Glomerular endothelial cell (primary cell): ENCODE measurements around the gene HGS. TPM values are rescaled to one million over a fixed set of nuclear protein-coding genes. Genes with fewer than 3 reads are reported as not detected.

Source experiments
- DNase-seq: peaks from one replicate; pipeline ENCODE4 v3.0.0-alpha.2; 2011; ENCODE audit warnings: low read depth, low spot score; ENCODE audit errors: extremely low read depth
- total RNA-seq: library from RNA; depleted of rRNA; stranded (reverse); fragments of >200 nt; gene quantifications from 2 replicates; pipeline ENCODE4 v1.2.3, GENCODE V29; 2015

The HGS gene
- total RNA-seq, 1 donor from 2014 or later: 145 TPM

DNA sequence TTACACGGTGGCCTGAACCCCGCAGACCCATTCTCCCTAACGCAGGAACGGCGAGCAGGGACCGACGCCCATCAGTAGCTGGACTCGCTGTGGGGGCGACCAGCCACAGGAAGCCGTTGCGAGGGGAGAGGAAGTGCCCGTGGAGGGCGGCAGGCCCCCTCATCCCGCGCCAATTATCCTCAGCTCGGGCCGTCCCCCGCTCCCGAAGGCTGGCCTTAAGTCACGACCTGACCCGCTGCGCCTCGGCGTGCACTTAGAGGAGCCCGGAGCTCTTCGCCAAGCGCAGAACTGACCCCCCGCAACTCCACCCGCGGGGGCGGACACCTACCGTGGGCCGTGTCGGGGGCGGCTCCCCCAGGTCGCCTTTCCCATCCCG is 615 bp upstream of the HGS start:
- no peak for DNase-seq

DNA sequence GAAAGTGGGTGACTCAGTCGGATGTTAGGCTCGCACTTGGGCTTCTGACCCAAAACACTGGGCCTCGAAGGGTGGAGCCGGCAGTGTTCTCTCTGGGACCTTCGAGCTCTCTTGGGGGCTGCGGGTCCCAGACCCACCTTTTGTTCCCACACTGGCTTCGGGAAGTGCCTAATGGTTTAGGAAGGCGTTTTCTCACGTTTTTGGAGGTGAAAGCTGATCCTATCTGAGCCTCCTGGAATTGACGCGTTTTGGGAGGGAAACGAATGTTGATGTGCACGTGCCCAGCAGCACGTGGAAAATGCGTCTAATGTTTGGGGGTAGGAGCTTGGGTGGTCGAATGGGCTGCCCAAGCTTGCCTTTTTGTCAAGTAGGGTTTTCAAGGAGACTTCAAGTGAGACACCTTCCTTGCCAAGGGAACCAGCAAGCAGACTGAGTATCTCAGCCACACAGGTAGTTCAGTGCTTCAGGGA is 666 bp downstream of the HGS start:
- no peak for DNase-seq

DNA sequence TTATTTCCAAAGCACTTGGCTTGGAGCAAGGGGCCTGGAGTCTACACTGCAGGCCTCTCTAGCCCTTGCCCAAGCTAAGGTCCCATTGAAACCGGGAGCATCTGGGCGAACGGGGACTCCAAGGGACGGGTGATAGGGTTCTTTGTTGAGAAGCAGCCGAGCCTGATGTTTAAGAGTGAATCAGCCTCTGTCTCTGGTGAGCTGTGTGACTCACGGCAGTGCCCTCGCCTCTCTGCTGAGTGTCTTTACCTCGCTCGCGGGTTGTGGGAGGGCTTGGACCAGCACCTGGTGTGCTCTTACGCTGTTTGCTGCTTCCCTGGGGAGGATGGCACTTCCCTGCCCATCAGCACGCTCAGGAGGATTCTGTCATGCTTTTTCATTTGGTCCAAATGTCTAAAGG is 1.3 kb downstream of the HGS start:
- DNase-seq: no peak

DNA sequence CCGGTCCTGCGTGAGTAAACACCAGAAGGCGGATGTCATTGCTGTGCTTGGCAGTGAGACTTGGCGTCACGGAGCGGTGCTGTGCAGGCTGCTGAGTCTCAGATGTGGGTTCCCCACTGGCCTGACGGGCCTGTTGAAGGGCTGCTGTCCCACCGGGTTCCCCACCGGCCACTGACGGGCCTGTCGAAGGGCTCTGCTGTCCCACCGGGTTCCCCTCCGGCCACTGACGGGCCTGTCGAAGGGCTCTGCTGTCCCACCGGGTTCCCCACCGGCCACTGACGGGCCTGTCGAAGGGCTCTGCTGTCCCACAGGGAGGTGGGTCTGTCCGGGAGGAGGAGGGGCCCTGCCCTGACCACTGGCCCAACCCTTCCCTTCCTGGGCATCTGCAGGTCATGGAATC is 2.8 kb downstream of the HGS start:
- no peak for DNase-seq

DNA sequence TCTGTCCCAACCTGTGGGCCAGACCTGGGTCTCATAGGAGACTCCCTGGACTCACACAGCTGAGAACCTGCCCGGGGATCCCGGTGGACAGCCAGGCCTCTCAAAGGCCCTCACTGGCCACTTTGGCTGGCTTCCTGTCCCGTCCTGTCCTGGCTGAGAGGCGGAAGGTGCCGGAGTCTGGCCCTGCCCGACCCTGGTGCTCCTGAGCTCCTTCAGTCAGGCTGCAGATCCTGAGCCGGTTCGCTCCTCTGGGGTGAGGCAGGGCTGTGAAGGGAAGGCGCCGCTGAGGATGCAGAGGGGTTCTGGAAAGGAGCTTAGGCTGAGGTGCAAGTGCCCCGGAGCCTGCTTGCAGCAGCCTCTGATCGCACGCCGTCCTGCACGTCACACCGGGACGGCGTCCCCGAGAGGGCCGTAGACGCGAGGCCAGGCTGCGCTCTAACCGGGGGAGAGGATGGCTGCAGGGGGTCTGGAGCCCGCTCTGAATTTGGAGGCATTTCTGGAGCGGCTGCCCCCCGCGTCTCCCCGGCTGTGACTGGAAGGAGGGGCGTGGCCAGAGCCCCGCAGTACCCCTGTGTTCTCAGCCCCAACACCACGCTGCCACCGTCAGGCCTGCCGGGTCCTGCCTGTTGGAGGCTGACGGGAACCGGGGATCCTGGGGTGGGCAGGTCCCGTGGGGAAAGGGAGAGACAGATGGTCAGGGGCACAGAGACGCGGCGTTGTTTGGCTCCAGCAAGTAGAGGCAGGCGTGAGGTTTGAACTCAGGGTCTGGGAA is 4.1 kb downstream of the HGS start:
- no peak for DNase-seq

DNA sequence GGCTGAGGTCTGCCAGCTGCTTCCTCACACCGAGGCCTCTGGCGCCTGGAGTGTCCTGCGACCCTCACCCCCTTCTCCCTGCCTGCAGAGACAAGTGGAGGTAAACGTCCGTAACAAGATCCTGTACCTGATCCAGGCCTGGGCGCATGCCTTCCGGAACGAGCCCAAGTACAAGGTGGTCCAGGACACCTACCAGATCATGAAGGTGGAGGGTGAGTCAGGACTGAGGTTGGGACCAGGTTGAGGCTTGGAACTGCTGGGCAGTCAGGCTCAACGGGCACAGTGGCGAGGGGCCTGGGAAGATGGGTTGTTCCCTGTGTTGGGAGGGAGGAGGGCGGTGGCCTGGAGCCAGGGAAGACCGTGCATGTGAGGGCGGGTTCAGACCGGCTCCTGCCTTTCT is 4.8 kb downstream of the HGS start:
- no peak for DNase-seq

DNA sequence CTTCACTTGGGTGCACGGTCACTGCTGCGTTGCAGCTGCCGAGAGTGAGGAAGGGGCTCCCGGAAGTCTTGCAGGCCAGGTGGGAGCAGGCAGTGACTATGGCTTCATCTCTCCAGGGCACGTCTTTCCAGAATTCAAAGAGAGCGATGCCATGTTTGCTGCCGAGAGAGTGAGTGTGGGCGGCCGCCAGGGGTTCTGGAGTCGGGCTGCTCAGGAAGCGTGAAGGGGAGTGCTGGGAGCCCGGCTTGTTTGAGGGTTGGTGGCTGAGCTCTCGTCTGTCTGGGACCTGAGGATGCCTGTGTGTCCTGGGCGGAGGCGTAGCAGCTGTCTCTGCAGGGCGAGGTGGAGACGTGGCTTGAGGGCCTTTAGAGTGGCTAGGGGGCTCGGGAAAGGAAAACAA is 6.3 kb downstream of the HGS start:
- no peak for DNase-seq

DNA sequence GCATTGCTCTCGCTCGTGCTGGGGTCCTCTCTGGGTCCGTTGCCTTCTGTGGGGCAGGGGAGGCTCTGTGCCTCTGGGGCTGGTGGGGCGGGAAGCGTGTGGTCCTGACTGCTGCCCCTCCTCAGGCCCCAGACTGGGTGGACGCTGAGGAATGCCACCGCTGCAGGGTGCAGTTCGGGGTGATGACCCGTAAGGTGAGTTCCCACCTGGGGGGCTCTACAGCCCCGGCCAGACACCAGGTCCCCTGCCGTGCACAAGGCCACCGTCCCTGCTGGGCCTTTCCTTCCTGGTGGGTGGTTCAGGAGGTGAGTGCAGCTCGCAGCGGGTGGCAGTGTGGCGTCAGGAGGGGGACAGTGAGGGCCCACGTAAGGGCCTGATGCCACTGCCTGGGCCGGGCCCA is 6.7 kb downstream of the HGS start:
- no peak for DNase-seq

DNA sequence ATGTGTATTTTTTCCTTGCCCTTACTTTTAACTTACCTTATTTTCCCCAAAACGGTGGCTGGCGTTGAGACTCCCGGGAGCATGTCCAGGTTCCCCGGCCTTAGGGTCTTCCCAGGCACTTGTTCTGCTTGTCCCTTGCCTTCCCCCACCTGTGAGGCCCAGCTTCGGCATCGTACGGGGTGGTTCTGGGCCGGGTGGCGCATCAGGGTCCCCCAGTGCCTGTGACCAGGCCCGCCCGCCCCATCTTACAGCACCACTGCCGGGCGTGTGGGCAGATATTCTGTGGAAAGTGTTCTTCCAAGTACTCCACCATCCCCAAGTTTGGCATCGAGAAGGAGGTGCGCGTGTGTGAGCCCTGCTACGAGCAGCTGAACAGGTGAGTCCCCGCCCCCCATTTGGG is 7.4 kb downstream of the HGS start:
- no peak for DNase-seq

DNA sequence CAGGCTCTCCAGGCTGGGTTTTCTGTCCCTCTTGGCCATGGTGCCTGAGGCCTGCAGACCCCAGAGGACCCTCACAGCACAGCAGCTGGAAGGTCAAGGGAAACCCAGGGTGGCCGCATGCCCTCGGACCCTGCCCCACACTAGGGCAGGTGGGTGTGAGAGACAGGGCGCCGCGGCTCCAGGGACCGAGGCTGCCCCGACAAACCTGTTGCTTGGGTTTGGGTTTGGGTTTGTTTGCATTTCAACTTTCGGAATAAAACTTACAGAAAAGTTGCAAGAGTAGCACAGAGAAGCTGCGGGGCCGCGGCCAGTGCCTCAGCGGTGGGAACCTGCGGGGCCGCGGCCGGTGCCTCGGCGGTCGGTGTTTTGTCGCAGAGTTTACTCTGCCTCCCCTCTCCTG is 7.8 kb downstream of the HGS start:
- DNase-seq: no peak

DNA sequence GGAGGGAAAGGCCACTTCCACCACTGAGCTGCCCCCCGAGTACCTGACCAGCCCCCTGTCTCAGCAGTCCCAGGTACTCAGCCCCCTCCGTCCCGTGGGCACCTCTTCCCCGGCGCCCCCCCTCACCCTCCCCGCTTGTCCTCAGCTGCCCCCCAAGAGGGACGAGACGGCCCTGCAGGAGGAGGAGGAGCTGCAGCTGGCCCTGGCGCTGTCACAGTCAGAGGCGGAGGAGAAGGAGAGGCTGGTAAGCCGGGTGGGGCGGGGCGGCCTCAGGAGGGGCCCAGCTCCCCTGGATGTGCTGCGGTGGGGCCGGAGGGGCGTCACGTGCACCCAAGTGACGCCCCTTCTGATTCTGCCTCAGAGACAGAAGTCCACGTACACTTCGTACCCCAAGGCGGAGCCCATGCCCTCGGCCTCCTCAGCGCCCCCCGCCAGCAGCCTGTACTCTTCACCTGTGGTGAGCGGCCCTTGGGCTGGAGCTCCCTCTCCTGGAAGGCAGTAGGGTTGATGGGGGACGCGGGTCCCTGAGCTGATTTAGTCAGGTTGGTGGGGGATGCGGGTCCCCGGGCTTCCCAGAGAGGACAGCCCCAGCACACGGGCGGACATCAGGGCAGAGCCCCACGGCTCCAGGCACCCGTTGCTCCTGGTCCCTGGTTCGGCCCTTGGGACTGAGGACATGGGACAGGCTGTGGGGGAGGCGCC is 9.8 kb downstream of the HGS start:
- DNase-seq: no peak

DNA sequence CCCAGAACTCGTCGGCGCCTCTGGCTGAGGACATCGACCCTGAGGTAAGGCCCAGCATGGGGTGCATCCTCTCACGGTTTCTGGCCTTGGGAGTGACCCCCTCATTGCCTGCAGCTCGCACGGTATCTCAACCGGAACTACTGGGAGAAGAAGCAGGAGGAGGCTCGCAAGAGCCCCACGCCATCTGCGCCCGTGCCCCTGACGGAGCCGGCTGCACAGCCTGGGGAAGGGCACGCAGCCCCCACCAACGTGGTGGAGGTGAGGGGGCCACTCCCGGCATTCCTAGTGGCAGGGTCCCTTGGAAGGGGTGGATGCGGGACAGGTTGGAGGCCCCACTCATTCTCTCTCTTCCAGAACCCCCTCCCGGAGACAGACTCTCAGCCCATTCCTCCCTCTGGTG is 11.0 kb downstream of the HGS start:
- DNase-seq: no peak

DNA sequence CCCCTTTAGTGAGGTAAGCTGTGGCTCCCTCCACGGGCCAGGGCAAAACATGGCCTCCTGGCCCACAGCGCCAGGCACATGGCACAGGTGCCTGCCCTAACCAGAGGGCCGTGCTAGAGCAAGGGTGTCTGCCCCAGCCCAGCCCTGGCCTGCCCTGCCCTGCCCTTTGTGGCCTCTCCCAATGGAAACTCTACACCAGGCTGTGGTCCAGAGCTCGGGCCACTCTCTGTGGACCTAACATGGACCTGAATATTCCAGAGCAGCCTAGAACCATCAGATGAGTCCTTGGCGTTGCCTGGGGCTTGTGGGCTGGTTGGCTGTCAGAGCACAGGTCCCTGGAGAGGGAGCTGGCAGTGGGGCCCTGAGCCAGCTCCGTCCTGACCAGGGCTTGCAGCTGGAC is 11.4 kb downstream of the HGS start:
- no peak for DNase-seq

DNA sequence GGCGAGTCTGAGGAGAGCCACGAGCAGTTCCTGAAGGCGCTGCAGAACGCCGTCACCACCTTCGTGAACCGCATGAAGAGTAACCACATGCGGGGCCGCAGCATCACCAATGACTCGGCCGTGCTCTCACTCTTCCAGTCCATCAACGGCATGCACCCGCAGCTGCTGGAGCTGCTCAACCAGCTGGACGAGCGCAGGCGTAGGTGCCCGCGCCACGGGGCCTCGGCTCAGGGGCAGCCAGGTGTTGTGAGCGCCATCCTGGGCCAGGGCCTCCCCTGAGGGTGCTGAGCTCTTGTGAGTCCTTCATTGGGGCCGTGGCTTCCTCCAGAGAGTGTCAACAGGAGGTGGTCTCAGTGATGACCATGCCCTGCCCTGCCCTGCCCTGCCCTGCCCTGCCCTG is 12.0 kb downstream of the HGS start:
- DNase-seq: no peak

DNA sequence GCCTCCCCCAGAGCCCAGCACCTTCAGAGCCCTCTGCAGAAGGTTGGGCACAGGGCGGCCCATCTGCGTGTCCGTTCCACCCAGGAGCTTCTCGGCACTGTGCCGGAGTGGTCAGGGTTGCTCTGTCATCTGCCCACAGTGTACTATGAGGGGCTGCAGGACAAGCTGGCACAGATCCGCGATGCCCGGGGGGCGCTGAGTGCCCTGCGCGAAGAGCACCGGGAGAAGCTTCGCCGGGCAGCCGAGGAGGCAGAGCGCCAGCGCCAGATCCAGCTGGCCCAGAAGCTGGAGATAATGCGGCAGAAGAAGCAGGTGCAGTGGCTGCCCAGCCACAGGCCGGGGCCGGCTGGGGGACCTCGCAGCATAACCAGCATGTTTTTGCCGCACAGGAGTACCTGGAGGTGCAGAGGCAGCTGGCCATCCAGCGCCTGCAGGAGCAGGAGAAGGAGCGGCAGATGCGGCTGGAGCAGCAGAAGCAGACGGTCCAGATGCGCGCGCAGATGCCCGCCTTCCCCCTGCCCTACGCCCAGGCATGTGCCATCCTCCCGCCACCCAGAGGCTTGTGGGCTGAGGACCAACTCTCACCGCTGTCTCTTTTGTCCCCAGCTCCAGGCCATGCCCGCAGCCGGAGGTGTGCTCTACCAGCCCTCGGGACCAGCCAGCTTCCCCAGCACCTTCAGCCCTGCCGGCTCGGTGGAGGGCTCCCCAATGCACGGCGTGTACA is 12.6 kb downstream of the HGS start:
- no peak for DNase-seq

DNA sequence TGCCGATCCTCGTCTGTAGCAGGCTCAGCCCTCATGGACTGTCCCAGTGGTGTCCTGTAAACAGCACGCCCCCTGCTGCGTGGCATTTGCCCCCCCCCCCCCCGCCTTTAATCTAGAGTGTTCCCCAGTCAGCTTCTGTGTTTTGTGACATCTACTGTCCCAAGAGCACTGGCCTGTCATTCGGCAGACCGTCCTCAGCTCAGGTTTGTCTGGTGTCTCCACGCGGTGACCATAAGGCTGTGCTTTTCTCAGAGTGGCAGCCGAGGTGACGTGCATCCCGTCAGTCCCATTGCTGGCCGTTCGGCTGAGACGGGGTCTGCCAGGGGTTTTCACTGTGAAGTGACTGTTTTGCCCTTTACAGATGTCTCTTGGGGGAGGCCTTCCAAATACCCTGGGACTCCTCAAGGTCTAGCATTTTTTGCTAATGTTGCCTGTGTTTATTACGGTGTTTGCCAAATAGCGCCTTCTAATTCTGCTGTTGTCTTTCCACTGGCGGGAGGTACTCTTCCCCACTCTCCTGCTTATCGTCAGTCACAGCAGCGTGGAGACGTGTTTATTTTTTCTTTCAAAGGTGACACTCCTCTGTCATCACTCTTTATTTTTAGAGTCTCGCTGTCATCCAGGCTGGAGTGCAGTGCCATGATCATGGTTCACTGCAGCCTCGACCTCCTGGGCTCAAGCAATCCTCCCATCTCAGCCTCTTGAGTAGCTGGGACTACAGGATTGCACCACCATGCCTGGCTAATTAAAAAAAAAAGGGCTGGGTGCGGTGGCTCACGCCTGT is 13.6 kb downstream of the HGS start:
- DNase-seq: no peak

DNA sequence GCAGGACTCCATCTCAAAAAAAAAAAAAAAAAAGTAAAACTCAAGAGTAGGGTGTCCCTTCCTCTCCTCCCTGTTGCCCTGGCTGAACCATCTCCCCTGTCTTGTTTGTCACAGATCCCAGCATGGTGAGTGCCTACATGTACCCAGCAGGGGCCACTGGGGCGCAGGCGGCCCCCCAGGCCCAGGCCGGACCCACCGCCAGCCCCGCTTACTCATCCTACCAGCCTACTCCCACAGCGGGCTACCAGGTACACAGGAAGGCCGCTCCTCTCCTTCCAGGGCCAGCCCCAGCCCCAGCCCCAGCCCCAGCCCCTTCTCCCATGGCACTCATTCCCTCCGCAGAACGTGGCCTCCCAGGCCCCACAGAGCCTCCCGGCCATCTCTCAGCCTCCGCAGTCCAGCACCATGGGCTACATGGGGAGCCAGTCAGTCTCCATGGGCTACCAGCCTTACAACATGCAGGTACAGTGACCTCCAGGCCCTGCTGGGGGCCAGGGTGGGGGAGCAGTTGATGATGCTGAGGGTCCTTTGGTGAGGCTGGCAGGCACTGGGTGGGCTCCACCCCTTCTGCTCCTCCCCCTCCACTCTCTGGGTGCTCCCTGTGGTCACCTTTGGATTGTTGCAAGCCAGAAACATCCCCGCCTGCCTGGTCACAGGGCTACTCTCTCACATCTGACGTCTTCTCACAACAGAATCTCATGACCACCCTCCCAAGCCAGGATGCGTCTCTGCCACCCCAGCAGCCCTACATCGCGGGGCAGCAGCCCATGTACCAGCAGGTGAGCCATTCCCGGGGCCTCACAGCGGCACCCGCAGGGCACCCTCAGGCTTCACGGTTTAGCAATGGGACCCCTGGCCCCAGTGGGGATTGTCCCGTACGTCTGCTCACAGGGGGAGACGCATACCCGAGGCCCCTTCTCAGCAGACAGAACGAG is 16.8 kb downstream of the HGS start:
- no peak for DNase-seq

DNA sequence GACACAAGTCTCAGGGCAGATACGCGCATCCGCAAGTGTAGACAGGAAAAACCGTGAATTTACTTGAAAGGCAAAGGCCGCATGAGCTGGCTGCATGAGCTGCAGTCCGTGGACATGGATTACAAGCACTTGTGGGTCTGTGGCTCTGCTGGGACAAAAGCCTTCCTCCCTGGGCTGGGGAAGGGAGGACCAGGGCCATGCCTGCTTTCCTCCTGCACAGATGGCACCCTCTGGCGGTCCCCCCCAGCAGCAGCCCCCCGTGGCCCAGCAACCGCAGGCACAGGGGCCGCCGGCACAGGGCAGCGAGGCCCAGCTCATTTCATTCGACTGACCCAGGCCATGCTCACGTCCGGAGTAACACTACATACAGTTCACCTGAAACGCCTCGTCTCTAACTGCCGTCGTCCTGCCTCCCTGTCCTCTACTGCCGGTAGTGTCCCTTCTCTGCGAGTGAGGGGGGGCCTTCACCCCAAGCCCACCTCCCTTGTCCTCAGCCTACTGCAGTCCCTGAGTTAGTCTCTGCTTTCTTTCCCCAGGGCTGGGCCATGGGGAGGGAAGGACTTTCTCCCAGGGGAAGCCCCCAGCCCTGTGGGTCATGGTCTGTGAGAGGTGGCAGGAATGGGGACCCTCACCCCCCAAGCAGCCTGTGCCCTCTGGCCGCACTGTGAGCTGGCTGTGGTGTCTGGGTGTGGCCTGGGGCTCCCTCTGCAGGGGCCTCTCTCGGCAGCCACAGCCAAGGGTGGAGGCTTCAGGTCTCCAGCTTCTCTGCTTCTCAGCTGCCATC is 17.7 kb downstream of the HGS start:
- no peak for DNase-seq
